ENCODE data around the gene CFAP77.

The CFAP77 gene

DNA sequence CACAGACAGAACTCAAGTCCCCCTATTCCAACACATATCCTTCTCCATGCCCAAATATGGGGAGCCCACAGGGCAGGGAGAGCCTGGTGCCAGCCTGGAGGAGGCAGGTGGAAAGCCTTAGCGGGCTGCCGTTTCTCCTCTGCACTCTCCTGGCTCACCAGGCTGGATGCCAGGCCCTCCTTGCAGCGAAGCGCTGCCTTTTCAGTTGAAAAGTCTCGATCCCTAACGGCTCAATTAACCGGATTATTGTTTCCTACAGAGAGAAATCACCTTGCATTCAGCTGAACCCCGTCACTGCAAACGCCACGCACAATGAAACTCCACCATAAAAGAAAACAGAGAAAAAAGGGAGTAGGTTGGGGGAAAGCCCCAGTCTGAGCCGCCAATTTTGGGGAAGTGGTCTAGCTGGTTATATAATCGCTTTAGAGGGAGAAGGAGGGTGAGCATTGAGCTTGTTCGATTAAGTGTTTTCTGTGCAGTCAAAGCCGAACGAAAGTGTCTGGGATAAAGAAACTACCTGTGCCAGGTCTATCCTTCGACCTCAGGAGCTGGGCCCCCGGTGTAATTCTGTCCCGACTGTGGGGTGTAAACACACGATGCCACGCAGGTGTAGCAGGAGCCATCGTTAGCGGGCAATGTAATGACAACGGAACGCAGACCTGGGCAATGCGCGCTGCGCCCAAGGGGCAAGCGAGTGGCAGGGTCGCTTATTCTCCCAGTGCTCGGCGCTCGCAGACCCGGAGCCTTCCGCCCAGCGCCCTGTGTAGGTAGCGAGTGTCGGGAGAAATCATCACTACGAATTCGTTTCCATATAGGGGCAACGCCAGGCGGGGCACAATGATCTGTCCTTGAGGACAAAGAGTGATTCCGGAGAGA is 176.2 kb downstream of the CFAP77 start:
- Histone ChIP-seq H3K9ac (ENCODE audit: low read length) (no peak overlapping the region), H3K4me1 (ENCODE audit: control insufficient read depth, insufficient read depth, low read length) (peaks cover 3% of the 10 kb centered on the region), H3K9me3 (ENCODE audit: control insufficient read depth, low read length) (no peaks in the 10 kb centered on the region), H3K4me3 (ENCODE audit: low read length) (no peak overlapping the region), H3K27me3 (replicated peaks; ENCODE audit: control insufficient read depth, insufficient read depth, low read length) (peaks cover 75% of the 10 kb centered on the region), H3K36me3 (ENCODE audit: control insufficient read depth, insufficient read depth, low read length, severe bottlenecking) (no peaks in the 10 kb centered on the region)
- DNase-seq (ENCODE audit: low read depth): no peak

DNA sequence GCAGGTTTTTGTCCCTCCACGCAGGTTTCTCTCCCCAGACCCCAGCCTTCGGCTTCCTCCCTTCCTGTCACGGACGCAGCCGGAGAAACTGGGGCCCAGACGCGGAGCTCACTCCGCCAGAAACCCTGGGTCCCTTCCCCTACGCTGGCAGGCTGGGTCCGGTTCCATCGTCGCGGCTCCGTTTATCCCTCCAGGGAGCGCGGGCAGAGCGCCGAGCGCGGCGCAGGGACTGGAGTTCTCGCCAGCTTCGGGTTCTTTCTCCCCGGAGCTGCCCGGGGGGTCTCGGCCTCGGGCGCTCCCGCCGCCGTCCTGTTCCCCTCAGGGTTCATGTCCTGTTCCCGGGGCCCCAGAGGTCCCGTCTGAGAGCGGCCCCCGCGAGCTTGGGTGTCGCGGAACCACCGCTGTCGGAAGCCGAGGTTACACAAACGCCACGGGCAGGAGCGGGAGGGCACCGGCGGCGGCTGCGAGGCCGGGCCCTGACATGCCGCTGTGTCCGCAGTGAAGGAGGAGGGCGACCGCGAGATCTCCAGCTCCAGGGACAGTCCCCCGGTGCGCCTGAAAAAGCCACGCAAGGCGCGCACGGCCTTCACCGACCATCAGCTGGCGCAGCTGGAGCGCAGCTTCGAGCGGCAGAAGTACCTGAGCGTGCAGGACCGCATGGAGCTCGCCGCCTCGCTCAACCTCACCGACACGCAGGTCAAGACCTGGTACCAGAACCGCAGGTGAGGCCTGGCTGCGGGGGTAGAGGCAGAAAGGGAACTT is 177.0 kb downstream of the CFAP77 start:
- Histone ChIP-seq H3K36me3 (ENCODE audit: control insufficient read depth, insufficient read depth, low read length, severe bottlenecking) (no peaks in the 10 kb centered on the region), H3K9ac (ENCODE audit: low read length) (no peak overlapping the region), H3K4me3 (ENCODE audit: low read length) (no peak overlapping the region), H3K4me1 (ENCODE audit: control insufficient read depth, insufficient read depth, low read length) (no peaks in the 10 kb centered on the region), H3K9me3 (ENCODE audit: control insufficient read depth, low read length) (no peaks in the 10 kb centered on the region), H3K27me3 (replicated peaks; ENCODE audit: control insufficient read depth, insufficient read depth, low read length) (peaks cover 68% of the 10 kb centered on the region)
- DNase-seq (ENCODE audit: low read depth): no peak

DNA sequence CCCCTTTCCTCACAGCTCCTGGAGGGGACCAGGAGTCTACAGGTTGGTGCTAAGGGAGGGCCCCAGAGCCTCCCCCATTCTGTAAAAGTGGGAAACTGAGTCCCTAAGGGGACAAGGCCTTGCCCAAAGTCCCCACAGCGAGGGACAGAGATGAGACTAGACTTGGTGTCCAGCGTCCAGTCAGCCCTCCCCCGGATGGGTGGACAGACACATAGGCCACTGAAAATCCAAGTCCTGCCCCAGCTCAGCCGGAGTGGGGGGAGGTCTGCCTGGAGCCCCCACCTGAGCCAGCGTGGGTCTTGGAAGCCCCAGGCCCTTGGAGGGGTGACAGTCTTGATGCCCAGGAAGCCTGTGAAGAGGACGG is 177.6 kb downstream of the CFAP77 start:
- Histone ChIP-seq H3K36me3 (ENCODE audit: control insufficient read depth, insufficient read depth, low read length, severe bottlenecking) (no peaks in the 10 kb centered on the region), H3K4me1 (ENCODE audit: control insufficient read depth, insufficient read depth, low read length) (no peaks in the 10 kb centered on the region), H3K27me3 (replicated peaks; ENCODE audit: control insufficient read depth, insufficient read depth, low read length) (peaks cover 68% of the 10 kb centered on the region), H3K9ac (ENCODE audit: low read length) (no peak overlapping the region), H3K4me3 (ENCODE audit: low read length) (no peak overlapping the region), H3K9me3 (ENCODE audit: control insufficient read depth, low read length) (no peaks in the 10 kb centered on the region)
- no peak for DNase-seq (ENCODE audit: low read depth)

DNA sequence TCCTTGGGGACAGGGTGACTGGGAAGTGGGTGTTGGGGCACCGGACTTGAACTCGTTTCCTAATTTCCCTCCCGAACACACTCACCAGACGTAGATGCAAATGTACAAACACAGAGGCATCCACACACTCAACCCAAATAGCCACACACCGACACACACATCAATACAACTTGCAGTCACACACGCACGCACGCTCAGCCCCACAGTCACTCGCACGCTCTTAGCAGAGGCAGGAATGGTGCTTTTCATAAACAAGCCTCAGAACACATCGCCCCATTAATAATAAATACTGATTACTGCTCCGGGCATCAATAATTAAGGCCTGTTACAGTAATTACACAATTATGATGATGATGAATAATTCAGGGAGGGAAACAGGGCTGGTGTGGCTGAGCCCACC is 178.1 kb downstream of the CFAP77 start:
- Histone ChIP-seq H3K9ac (ENCODE audit: low read length) (no peak overlapping the region), H3K27me3 (replicated peaks; ENCODE audit: control insufficient read depth, insufficient read depth, low read length) (peaks cover 65% of the 10 kb centered on the region), H3K36me3 (ENCODE audit: control insufficient read depth, insufficient read depth, low read length, severe bottlenecking) (peaks cover under 1% of the 10 kb centered on the region), H3K9me3 (ENCODE audit: control insufficient read depth, low read length) (no peaks in the 10 kb centered on the region), H3K4me1 (ENCODE audit: control insufficient read depth, insufficient read depth, low read length) (no peaks in the 10 kb centered on the region), H3K4me3 (ENCODE audit: low read length) (no peak overlapping the region)
- no peak for DNase-seq (ENCODE audit: low read depth)

DNA sequence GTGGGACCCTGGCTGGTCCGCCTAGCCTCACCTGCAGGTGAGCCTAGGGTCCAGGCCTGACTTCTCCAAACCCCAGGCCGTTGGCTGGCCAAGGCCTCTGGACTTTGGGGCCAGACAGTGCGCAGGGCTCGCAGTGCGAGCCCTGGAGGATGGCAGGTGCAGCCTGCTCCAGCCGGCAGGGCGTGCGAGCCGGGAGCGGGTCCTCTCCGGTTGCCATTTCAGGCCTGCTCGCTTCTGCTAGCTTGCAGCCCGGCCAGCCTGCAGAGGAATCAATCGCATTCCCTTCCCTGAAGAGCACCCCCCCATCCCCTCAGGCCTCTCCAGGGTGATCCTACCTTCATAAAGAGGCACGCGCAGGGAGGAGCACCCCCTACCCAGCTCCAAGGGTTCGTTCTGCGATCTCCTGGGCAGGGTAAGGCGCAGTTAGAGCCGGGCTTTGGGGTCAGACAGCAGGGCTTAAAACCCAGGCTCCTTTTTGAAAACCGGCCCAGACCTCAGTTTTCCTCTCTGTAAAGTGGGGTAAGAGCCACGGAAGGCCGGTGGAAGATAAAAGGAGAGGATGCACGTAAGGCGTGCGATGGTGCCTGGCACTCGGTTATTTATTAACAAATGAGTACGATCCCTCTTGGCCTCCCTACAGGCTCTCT is 178.6 kb downstream of the CFAP77 start:
- DNase-seq (ENCODE audit: low read depth): no peak
- peaks cover 5% of the 10 kb centered on the region for H3K36me3 ChIP-seq (ENCODE audit: control insufficient read depth, insufficient read depth, low read length, severe bottlenecking)
- H3K9me3 ChIP-seq (ENCODE audit: control insufficient read depth, low read length): no peaks in the 10 kb centered on the region
- no peaks in the 10 kb centered on the region for H3K4me1 ChIP-seq (ENCODE audit: control insufficient read depth, insufficient read depth, low read length)
- peaks cover 59% of the 10 kb centered on the region for H3K27me3 ChIP-seq (replicated peaks; ENCODE audit: control insufficient read depth, insufficient read depth, low read length)
- no peak overlapping the region for H3K4me3 ChIP-seq (ENCODE audit: low read length)
- no peak overlapping the region for H3K9ac ChIP-seq (ENCODE audit: low read length)

DNA sequence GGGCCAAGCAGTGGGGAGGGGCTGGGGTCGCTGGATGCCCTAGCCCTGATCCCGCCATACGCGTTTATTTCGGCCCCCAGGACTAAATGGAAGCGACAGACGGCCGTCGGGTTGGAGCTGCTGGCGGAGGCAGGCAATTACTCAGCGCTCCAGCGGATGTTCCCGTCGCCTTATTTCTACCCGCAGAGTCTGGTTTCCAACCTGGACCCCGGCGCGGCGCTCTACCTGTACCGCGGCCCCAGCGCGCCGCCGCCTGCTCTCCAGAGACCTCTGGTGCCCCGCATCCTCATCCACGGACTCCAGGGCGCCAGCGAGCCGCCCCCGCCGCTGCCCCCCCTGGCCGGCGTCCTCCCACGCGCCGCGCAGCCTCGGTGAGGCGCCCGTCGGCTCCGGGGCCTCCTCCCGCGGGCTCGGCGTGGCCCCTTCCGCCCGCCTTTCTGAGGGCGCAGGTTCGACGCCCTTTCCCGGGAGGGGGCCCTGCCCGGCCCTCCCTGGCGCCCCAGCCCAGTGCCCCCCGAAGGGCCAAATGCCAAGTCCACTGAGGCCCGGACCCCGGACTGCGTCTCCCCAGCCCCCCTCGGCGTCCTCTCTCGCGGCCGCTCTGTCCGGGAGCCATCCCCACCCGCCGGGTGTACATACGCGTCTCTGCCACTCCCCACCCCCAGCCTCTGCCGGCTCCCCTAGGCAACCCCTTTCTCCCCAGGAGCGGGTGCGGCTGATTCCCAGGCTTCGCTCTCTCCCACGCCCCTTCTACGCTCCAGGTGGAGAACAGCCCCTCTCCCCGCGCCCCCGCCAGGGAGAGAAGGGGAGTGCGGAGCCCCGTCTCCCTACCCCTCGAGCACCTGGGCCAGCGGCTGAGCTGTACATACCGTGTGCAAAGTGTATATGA is 179.4 kb downstream of the CFAP77 start:
- no peaks in the 10 kb centered on the region for H3K4me1 ChIP-seq (ENCODE audit: control insufficient read depth, insufficient read depth, low read length)
- no peak overlapping the region for H3K9ac ChIP-seq (ENCODE audit: low read length)
- H3K4me3 ChIP-seq (ENCODE audit: low read length): no peak overlapping the region
- no peaks in the 10 kb centered on the region for H3K9me3 ChIP-seq (ENCODE audit: control insufficient read depth, low read length)
- no peak for DNase-seq (ENCODE audit: low read depth)
- H3K36me3 ChIP-seq (ENCODE audit: control insufficient read depth, insufficient read depth, low read length, severe bottlenecking): peaks cover 11% of the 10 kb centered on the region
- H3K27me3 ChIP-seq (replicated peaks; ENCODE audit: control insufficient read depth, insufficient read depth, low read length): peaks cover 53% of the 10 kb centered on the region

DNA sequence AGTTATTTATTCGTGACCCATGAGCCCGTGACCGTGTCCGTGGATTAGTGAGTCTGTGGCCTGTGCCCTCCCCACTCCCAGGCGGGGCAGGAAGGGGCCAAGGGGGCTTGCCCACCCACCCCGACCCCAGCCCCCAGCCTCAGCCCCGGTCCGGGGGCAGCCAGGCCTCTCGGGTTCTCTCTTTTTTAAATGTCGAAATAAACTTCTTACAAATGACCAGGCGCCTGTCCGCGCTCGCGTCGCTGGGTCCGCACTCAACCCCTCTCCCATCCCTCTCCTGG is 180.0 kb downstream of the CFAP77 start:
- Histone ChIP-seq H3K4me1 (ENCODE audit: control insufficient read depth, insufficient read depth, low read length) (no peaks in the 10 kb centered on the region), H3K9ac (ENCODE audit: low read length) (no peak overlapping the region), H3K9me3 (ENCODE audit: control insufficient read depth, low read length) (no peaks in the 10 kb centered on the region), H3K4me3 (ENCODE audit: low read length) (no peak overlapping the region), H3K36me3 (ENCODE audit: control insufficient read depth, insufficient read depth, low read length, severe bottlenecking) (peaks cover 16% of the 10 kb centered on the region), H3K27me3 (replicated peaks; ENCODE audit: control insufficient read depth, insufficient read depth, low read length) (peaks cover 47% of the 10 kb centered on the region)
- no peak for DNase-seq (ENCODE audit: low read depth)

DNA sequence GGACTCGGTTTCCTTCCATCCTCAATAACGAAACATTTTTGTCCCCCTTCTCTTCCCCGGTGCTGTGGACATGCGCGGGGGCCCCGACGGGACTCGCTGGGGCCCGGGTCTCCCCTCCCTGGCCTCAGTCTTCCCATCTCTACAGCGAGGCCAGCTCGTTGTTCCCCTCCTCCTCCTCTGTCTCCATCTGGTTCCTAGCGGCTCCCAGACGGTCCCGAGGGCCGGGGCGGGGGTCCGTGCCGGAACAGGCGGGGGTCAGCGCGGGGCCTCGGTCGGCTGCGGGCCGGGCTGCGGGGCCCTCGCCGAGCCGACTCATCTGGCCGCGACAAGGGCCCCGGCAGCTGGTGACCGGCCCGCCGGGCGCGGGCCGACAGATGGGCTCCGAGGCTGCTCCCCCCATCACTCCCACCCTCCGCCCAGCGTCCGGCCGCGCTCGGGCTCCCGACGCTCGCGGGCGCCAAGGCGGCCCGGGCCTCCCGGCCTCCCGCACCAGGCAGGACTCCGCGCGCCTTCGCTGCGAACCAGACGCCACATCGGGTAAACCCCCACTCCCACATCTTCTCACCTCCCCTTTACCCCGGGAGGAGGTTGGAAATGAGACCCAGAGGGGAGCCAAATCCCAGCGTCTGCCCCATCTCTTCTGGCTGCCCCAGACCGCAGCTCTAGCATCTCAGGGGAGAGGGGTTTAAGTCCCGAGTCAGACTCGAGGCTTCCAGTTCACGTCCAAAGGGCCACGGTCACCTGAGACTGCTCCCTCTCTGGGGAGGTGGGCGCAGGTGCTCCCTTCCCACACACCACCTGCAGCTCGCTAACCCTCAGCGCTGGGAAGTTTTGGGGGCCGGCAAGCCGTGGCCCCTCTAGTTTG is 180.5 kb downstream of the CFAP77 start:
- no peak overlapping the region for H3K9ac ChIP-seq (ENCODE audit: low read length)
- peaks cover 41% of the 10 kb centered on the region for H3K27me3 ChIP-seq (replicated peaks; ENCODE audit: control insufficient read depth, insufficient read depth, low read length)
- no peak overlapping the region for H3K4me3 ChIP-seq (ENCODE audit: low read length)
- no peaks in the 10 kb centered on the region for H3K9me3 ChIP-seq (ENCODE audit: control insufficient read depth, low read length)
- H3K36me3 ChIP-seq (ENCODE audit: control insufficient read depth, insufficient read depth, low read length, severe bottlenecking): peaks cover 22% of the 10 kb centered on the region
- DNase-seq (ENCODE audit: low read depth): no peak
- H3K4me1 ChIP-seq (ENCODE audit: control insufficient read depth, insufficient read depth, low read length): no peaks in the 10 kb centered on the region

DNA sequence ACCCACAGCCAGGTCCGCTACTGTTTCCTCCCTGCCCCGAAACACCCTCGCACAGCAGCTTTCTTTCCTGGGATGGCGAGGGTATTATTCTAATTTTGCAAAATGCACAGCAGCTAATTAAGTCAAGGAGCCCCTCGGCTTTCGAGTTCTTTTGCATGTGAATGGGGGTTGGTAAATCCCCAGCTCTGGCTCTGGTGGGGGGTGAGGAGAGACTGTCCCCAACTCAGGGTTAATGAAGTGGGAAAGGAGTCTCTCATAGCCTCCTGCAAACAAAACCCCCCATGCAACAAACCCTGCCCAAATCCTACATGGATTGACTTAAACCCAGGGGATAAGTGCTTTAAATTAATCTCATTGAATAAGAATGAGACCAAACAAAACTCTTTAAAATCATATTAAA is 181.2 kb downstream of the CFAP77 start:
- Histone ChIP-seq H3K36me3 (ENCODE audit: control insufficient read depth, insufficient read depth, low read length, severe bottlenecking) (peaks cover 28% of the 10 kb centered on the region), H3K27me3 (replicated peaks; ENCODE audit: control insufficient read depth, insufficient read depth, low read length) (peaks cover 34% of the 10 kb centered on the region), H3K9me3 (ENCODE audit: control insufficient read depth, low read length) (no peaks in the 10 kb centered on the region), H3K9ac (ENCODE audit: low read length) (no peak overlapping the region), H3K4me3 (ENCODE audit: low read length) (no peak overlapping the region), H3K4me1 (ENCODE audit: control insufficient read depth, insufficient read depth, low read length) (no peaks in the 10 kb centered on the region)
- DNase-seq (ENCODE audit: low read depth): no peak

DNA sequence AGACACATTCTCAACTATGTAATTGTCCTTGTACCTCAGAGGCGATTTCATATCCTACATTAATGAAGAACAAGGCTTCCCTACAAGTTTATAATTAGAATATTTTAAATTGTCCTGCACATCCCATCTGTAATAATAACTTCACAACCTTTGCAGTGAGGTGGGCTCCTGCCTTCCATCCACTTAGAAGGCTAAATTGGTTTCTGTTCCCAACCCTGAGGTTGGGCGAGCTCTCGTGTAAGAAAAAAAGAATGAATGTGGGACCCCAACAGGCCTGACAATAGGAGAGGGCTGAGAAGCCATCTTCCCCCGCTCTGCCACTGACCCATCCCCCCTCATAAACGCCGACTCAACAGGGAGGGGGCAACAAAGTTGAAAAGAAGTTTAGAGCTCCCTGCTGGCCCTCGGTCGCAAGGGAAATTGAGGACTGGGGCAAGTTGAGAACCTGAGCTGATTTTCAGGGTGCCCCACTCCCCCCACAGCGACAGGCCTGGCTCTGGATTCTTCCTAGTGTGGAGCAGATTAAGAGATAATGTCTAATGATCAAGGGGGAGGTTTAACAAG is 181.8 kb downstream of the CFAP77 start:
- H3K9me3 ChIP-seq (ENCODE audit: control insufficient read depth, low read length): no peaks in the 10 kb centered on the region
- no peak for DNase-seq (ENCODE audit: low read depth)
- H3K4me3 ChIP-seq (ENCODE audit: low read length): no peak overlapping the region
- peaks cover 34% of the 10 kb centered on the region for H3K36me3 ChIP-seq (ENCODE audit: control insufficient read depth, insufficient read depth, low read length, severe bottlenecking)
- H3K4me1 ChIP-seq (ENCODE audit: control insufficient read depth, insufficient read depth, low read length): no peaks in the 10 kb centered on the region
- no peak overlapping the region for H3K9ac ChIP-seq (ENCODE audit: low read length)
- H3K27me3 ChIP-seq (replicated peaks; ENCODE audit: control insufficient read depth, insufficient read depth, low read length): peaks cover 29% of the 10 kb centered on the region

All from adipocyte (in vitro differentiated cells).